CD4-positive, alpha-beta T cell treated with Interleukin-4 for 1 hour (primary cell): ENCODE results near the gene REEP3.

Source experiments
- DNase-seq, 2 donors: peaks; one replicate each; pipeline ENCODE4 v3.0.0-alpha.2; 2020 to 2022

REEP3 gene

GRCh38 chr10:63670291-63670898, 149.2 kb downstream of the REEP3 start:
- DNase-seq: no peak

GRCh38 chr10:63671317-63671937, 150.2 kb downstream of the REEP3 start:
- no peak for DNase-seq

- no peak for DNase-seq
These were observed 151.3 kb downstream of the REEP3 start for GRCh38 chr10:63672491-63672890.

- no peak for DNase-seq
These were observed 152.0 kb downstream of the REEP3 start for GRCh38 chr10:63673246-63673645.

- DNase-seq: no peak
These were observed 152.6 kb downstream of the REEP3 start for GRCh38 chr10:63673846-63674245.
